ENCODE data around the gene TRPC3. TPM values are rescaled to one million over a fixed set of nuclear protein-coding genes. Genes with fewer than 3 reads are reported as not detected.

Gene TRPC3
- total RNA-seq = under 0.01 TPM in 1 of 2 replicates, not detected in the other

GRCh38 chr4:121951521-121952110, at the start of gene TRPC3:
TRPC3 (minus strand) TSS chr4:121952060; CDS start chr4:121951680, 380 bp downstream.

DNA sequence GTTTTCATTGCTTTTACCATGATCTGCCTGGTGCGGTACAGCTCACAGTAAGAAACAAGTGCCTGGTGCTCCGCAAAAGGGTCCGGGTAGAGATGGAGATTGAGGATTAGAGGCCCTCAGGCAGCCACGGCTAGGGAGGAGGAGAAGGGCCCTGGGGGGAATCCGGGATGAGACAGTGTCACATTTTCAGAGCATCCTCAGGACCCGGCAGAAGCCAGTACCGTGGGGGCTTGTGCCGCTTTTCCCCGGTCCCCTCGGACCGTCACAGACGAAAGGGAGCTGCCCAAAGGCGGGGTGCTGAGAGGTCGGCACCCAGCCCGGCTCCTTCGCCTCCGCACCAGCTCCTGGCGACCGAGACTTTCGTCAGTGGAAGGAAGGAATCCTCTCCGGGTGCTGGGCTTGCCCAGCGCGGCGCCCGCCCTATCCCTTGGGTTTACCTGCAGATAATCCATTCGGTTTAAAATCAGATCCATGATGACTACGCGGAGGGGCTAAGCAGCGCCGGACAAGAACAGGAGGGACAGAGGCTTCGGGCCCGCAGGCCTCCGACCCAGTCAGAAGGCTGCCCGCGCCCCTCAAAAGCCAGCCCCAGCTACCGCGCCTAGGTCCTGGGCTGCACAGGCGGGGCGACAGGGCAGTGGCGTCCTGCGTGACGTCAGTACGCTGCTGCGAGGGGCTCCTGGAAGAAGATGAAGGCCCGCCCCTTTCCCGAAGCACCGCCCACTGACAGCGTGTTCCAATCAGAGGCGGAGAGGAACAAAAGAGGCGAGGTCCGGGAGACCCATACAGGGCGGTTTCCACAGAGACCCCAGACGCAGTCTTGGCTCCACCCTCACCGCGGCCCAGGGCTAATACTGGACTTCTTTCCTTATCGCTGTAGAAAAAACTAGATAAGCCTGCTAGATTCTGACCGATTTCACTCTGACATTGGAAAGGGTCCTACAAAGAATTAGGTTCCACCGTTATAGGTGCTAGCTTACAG, 81.7 kb downstream of the TRPC3 start, which contains the start of gene BBS7:
BBS7 (minus strand) TSS at position 634 of the 982 bp plus-strand sequence; CDS start at position 473, 161 bp downstream.

Other genes starting within 250 kb of the TRPC3 start
- 0.40 TPM in 1 of 2 replicates, not detected in the other for gene SMIM43, start 186.9 kb downstream of the TRPC3 start, total RNA-seq
- 61.8 and 65.7 TPM in 2 replicates for gene EXOSC9, start 150.7 kb downstream of the TRPC3 start, total RNA-seq
- gene CCNA2, start 128.2 kb downstream of the TRPC3 start, total RNA-seq = 95.9 and 174 TPM in 2 replicates
- 23.5 and 35.0 TPM in 2 replicates for gene BBS7, start 81.6 kb downstream of the TRPC3 start, total RNA-seq
- gene BLTP1, start 200.3 kb upstream of the TRPC3 start, total RNA-seq = 101 and 114 TPM in 2 replicates